ENCODE results near the gene LRRC8D.

Gene LRRC8D

GRCh38 chr1:89866568-89866967 is 45.7 kb downstream of the LRRC8D start:
- DNase-seq, result no peak

GRCh38 chr1:89870998-89871397 is 50.2 kb downstream of the LRRC8D start:
- no peak for DNase-seq

- DNase-seq, result peak in 4 of 56 donors; percentile 15 to 43 (median 15)
Measured at GRCh38 chr1:89871768-89872473, 51.1 kb downstream of the LRRC8D start.

GRCh38 chr1:89872567-89872966 is 51.7 kb downstream of the LRRC8D start:
- no peak for DNase-seq

GRCh38 chr1:89873288-89873687 is 52.5 kb downstream of the LRRC8D start:
- DNase-seq, result no peak

GRCh38 chr1:89873770-89874169 is 52.9 kb downstream of the LRRC8D start:
- no peak for DNase-seq

- DNase-seq, result no peak
Measured at GRCh38 chr1:89876463-89876862, 55.6 kb downstream of the LRRC8D start.

GRCh38 chr1:89877756-89878155 is 56.9 kb downstream of the LRRC8D start:
- no peak for DNase-seq

GRCh38 chr1:89878256-89878655 is 57.4 kb downstream of the LRRC8D start:
- no peak for DNase-seq

GRCh38 chr1:89880679-89881078 is 59.8 kb downstream of the LRRC8D start:
- no peak for DNase-seq

GRCh38 chr1:89881415-89882058 is 60.7 kb downstream of the LRRC8D start:
- no peak for DNase-seq

GRCh38 chr1:89882348-89883029 is 61.7 kb downstream of the LRRC8D start:
- DNase-seq, result no peak

GRCh38 chr1:89883030-89883379 is 62.2 kb downstream of the LRRC8D start:
- DNase-seq, result no peak

GRCh38 chr1:89884718-89885596 is 64.1 kb downstream of the LRRC8D start:
- DNase-seq, result no peak

GRCh38 chr1:89887270-89887669 is 66.4 kb downstream of the LRRC8D start:
- DNase-seq, result no peak

- no peak for DNase-seq
Measured at GRCh38 chr1:89887713-89888112, 66.9 kb downstream of the LRRC8D start.

- DNase-seq, result no peak
Measured at GRCh38 chr1:89888480-89889322, 67.9 kb downstream of the LRRC8D start.

GRCh38 chr1:89889323-89889615 is 68.4 kb downstream of the LRRC8D start:
- no peak for DNase-seq

GRCh38 chr1:89890085-89890752 is 69.4 kb downstream of the LRRC8D start:
- DNase-seq, result peak in 1 of 56 donors; percentile 25

GRCh38 chr1:89892816-89893215 is 72.0 kb downstream of the LRRC8D start:
- no peak for DNase-seq

Data from nucleus accumbens (tissue), 56 donors.